H1 (cell line): ENCODE results near the gene CTSV. TPM values are rescaled to one million over a fixed set of nuclear protein-coding genes. Genes with fewer than 3 reads are reported as not detected.
A peak's percentile ranks its signal among the peaks of the same experiment; 100 is the strongest.
"Not testable (repeated sequence)": the region's sequence is repeated elsewhere in the genome, so short reads cannot be mapped to it uniquely, and the experiment has no call there.

Experiments used
- CTCF ChIA-PET: fragments of 300-600 bp; sonication (Branson Sonifier 250); formaldehyde crosslinking; loops from one replicate; lab custom pipeline; 2021; ENCODE audit not compliant: partially characterized antibody; lab: Charles Lee
- POLR2A ChIA-PET: fragments of 300-600 bp; sonication (Branson Sonifier 250); formaldehyde crosslinking; loops from one replicate; lab custom pipeline; 2021; ENCODE audit warnings: inconsistent platforms; ENCODE audit not compliant: partially characterized antibody; lab: Charles Lee
- DNase-seq, 2 experiments: peaks; one replicate each; pipeline versions ENCODE4 v3.0.0 to v3.0.0-alpha.2; 2010 to 2022; ENCODE audit warnings: low spot score in 2 of 2, low read depth in 1 of 2, mixed read lengths in 1 of 2
- FAIRE-seq: peaks from 2 replicates; lab custom pipeline; 2011; peaks lifted over from hg19 to GRCh38; lab: Jason Lieb, UNC
- H2AFZ ChIP-seq: 2 replicates; pipeline ENCODE4 v1.8.1; 2012; ENCODE audit warnings: low read length, inconsistent platforms
- H2AK5ac ChIP-seq: 2 replicates; pipeline ENCODE4 v1.6.1; 2013; ENCODE audit warnings: low read depth, low read length
- H2BK120ac ChIP-seq: replicated peaks from 2 replicates; pipeline ENCODE3; 2013; ENCODE audit warnings: low read depth, low read length, inconsistent platforms
- H2BK12ac ChIP-seq: 2 replicates; pipeline ENCODE4 v1.6.1; 2013; ENCODE audit warnings: low read depth, low read length
- H2BK15ac ChIP-seq: 2 replicates; pipeline ENCODE4 v1.6.1; 2013; ENCODE audit warnings: low read length
- H2BK20ac ChIP-seq: 2 replicates; pipeline ENCODE4 v1.6.1; 2013; ENCODE audit warnings: low read length
- H2BK5ac ChIP-seq: 2 replicates; pipeline ENCODE4 v1.6.1; 2013; ENCODE audit warnings: low read depth, low read length
- H3K14ac ChIP-seq: 2 replicates; pipeline ENCODE4 v1.6.1; 2013; ENCODE audit warnings: inconsistent platforms; ENCODE audit not compliant: insufficient read length
- H3K18ac ChIP-seq: 2 replicates; pipeline ENCODE4 v1.6.1; 2013; ENCODE audit warnings: low read length; ENCODE audit errors: extremely low read depth
- H3K23ac ChIP-seq: 2 replicates; pipeline ENCODE4 v1.6.1; 2013; ENCODE audit warnings: inconsistent platforms; ENCODE audit not compliant: insufficient read length
- H3K23me2 ChIP-seq: 2 replicates; pipeline ENCODE4 v1.6.1; 2013; ENCODE audit warnings: low read depth, low read length
- H3K27ac ChIP-seq: 2 replicates; pipeline ENCODE4 v1.6.1; 2011; ENCODE audit warnings: low read depth, low read length, inconsistent platforms
- H3K27me3 ChIP-seq, 4 experiments: replicated peaks in 1 of 4; 1 replicate in 1 of 4; 2 replicates in 3 of 4; pipeline versions ENCODE4 v1.6.1 to v1.8.1; 2011 to 2013; ENCODE audit warnings: low read length in 3 of 4, mild to moderate bottlenecking in 3 of 4, inconsistent platforms in 2 of 4, mixed read lengths in 2 of 4, moderate library complexity in 1 of 4; ENCODE audit not compliant: control insufficient read depth in 3 of 4, insufficient read depth in 3 of 4; ENCODE audit errors: extremely low read depth in 1 of 4
- H3K36me3 ChIP-seq, 4 experiments: 2 replicates each; pipeline versions ENCODE4 v1.6.1 to v1.8.1; 2011 to 2013; ENCODE audit warnings: mild to moderate bottlenecking in 4 of 4, low read length in 3 of 4, moderate library complexity in 2 of 4, control low read depth in 1 of 4, inconsistent platforms in 1 of 4; ENCODE audit not compliant: insufficient read depth in 4 of 4, control insufficient read depth in 2 of 4
- H3K4ac ChIP-seq: replicated peaks from 2 replicates; pipeline ENCODE3; 2013; ENCODE audit warnings: low read length, low read depth, mixed read lengths, inconsistent platforms; ENCODE audit not compliant: insufficient read length
- H3K4me1 ChIP-seq, 4 experiments: replicated peaks in 1 of 4; 1 replicate in 1 of 4; 2 replicates in 3 of 4; pipeline versions ENCODE4 v1.6.1 to v1.8.1; 2011 to 2013; ENCODE audit warnings: low read length in 3 of 4, inconsistent platforms in 2 of 4, mixed read lengths in 1 of 4; ENCODE audit not compliant: insufficient read depth in 4 of 4, control insufficient read depth in 3 of 4
- H3K4me2 ChIP-seq, 2 experiments: 2 replicates each; pipeline versions ENCODE4 v1.6.1 to v1.8.1; 2011 to 2013; ENCODE audit warnings: low read depth in 2 of 2, low read length in 2 of 2, control low read depth in 1 of 2, inconsistent platforms in 1 of 2, mild to moderate bottlenecking in 1 of 2; ENCODE audit not compliant: insufficient read depth in 1 of 2
- H3K4me3 ChIP-seq, 4 experiments: fragments of 200-600, 300-600 bp in 1 of 4; sonication (generic), shearing (Covaris generic), sonication (Bioruptor Twin) in 1 of 4; 2 replicates each; pipeline versions ENCODE4 v1.5.1 to v1.8.1; 2011 to 2016; ENCODE audit warnings: low read length in 4 of 4, low read depth in 3 of 4, control low read depth in 2 of 4, inconsistent platforms in 2 of 4, mild to moderate bottlenecking in 2 of 4, mixed read lengths in 1 of 4, moderate library complexity in 1 of 4; ENCODE audit not compliant: insufficient read depth in 2 of 4; ENCODE audit errors: extremely low read depth in 1 of 4
- H3K56ac ChIP-seq: replicated peaks from 2 replicates; pipeline ENCODE3; 2013; ENCODE audit warnings: low read depth, mild to moderate bottlenecking, mixed read lengths, low read length, inconsistent platforms; ENCODE audit not compliant: insufficient read length
- H3K79me1 ChIP-seq: 2 replicates; pipeline ENCODE4 v1.6.1; 2013; ENCODE audit warnings: low read depth, low read length, control low read depth
- H3K79me2 ChIP-seq, 2 experiments: 2 replicates each; pipeline versions ENCODE4 v1.6.1 to v1.8.1; 2012 to 2013; ENCODE audit warnings: low read length in 2 of 2, mild to moderate bottlenecking in 2 of 2, inconsistent platforms in 1 of 2; ENCODE audit not compliant: insufficient read depth in 2 of 2, control insufficient read depth in 1 of 2
- H3K9ac ChIP-seq, 4 experiments: replicated peaks in 1 of 4; 1 replicate in 1 of 4; 2 replicates in 3 of 4; pipeline versions ENCODE4 v1.6.1 to v1.8.1; 2011 to 2013; ENCODE audit warnings: low read depth in 3 of 4, low read length in 3 of 4, control low read depth in 2 of 4, mild to moderate bottlenecking in 2 of 4, moderate library complexity in 2 of 4, inconsistent platforms in 1 of 4; ENCODE audit errors: extremely low read depth in 1 of 4
- H3K9me3 ChIP-seq, 2 experiments: 2 replicates each; pipeline versions ENCODE4 v1.6.1 to v1.8.1; 2012 to 2013; ENCODE audit warnings: mild to moderate bottlenecking in 2 of 2, moderate library complexity in 2 of 2, control low read depth in 1 of 2, inconsistent platforms in 1 of 2, low read depth in 1 of 2, low read length in 1 of 2, mixed read lengths in 1 of 2; ENCODE audit not compliant: insufficient read depth in 2 of 2
- H4K20me1 ChIP-seq, 2 experiments: replicated peaks in 1 of 2; 2 replicates each; pipeline versions ENCODE3 to v1.8.1; 2011 to 2013; ENCODE audit warnings: inconsistent platforms in 2 of 2, low read length in 2 of 2, mild to moderate bottlenecking in 1 of 2; ENCODE audit not compliant: insufficient read depth in 2 of 2, control insufficient read depth in 1 of 2
- H4K5ac ChIP-seq: 2 replicates; pipeline ENCODE4 v1.6.1; 2013; ENCODE audit warnings: low read length, low read depth, mixed read lengths, inconsistent platforms; ENCODE audit not compliant: insufficient read length
- H4K8ac ChIP-seq: 2 replicates; pipeline ENCODE4 v1.8.0; 2013; ENCODE audit warnings: mild to moderate bottlenecking, moderate library complexity, low read length, inconsistent platforms; ENCODE audit not compliant: insufficient read depth; ENCODE audit errors: extremely low read depth
- H4K91ac ChIP-seq: replicated peaks from 2 replicates; pipeline ENCODE3; 2013; ENCODE audit warnings: low read length, mixed read lengths, inconsistent platforms; ENCODE audit not compliant: insufficient read length
- WGBS, 2 experiments: shearing (Covaris generic) in 1 of 2; methylation state at CpG; one replicate each; pipeline versions ENCODE4 v1.1.6 to v1.1.7; 2013 to 2015; ENCODE audit warnings: low lambda C conversion rate in 2 of 2, mixed read lengths in 2 of 2, inconsistent platforms in 1 of 2, low coverage in 1 of 2, missing lambda C conversion rate in 1 of 2; ENCODE audit not compliant: insufficient replicate concordance in 2 of 2, insufficient coverage in 1 of 2, insufficient read length in 1 of 2; ENCODE audit errors: extremely low coverage in 1 of 2, missing lambda C conversion rate in 1 of 2; 5-methylcytosine and 5-hydroxymethylcytosine counted together
- polyA plus RNA-seq, 7 experiments: library from polyadenylated mRNA; depleted of rRNA in 3 of 7; stranded (reverse) in 5 of 7; unstranded in 2 of 7; fragments of >200 nt in 5 of 7; fragments of 200-250 nt in 2 of 7; gene quantifications; 1 replicate in 5 of 7; 2 replicates in 1 of 7; 4 replicates in 1 of 7; pipeline versions ENCODE4 v1.2.1 to v1.2.3, GENCODE V29; 2011 to 2013; ENCODE audit warnings: missing spikeins in 2 of 7, mixed read lengths in 2 of 7
- total RNA-seq: library from RNA; stranded (reverse); fragmentation: NEBNext Ultra II Directional; extraction: Animal tissue kit (Norgen Biotek cat#: 25700); gene quantifications from 2 replicates; pipeline ENCODE4 v1.2.1, GENCODE V29; 2021

The CTSV gene
- total and polyA plus RNA-seq, 2 of the 8 experiments (the other 6 are each of a cell fraction or from before 2014, with no cell fraction given), result 91.0 to 114 TPM

GRCh38 chr9:97076731-97077451 lies 37.9 kb upstream of the CTSV start:
- not testable (repeated sequence) for H3K4me3 ChIP-seq, H2BK15ac ChIP-seq, H3K9me3 ChIP-seq, H3K4ac ChIP-seq, H2BK5ac ChIP-seq, H4K20me1 ChIP-seq, H4K5ac ChIP-seq, H3K9ac ChIP-seq, H3K36me3 ChIP-seq, H2AK5ac ChIP-seq, H3K14ac ChIP-seq, H3K18ac ChIP-seq, H3K56ac ChIP-seq, H3K23ac ChIP-seq, H3K23me2 ChIP-seq, H2BK120ac ChIP-seq, H4K8ac ChIP-seq, H2AFZ ChIP-seq, H2BK20ac ChIP-seq, H3K79me2 ChIP-seq, H3K27me3 ChIP-seq, FAIRE-seq, H3K79me1 ChIP-seq, H3K27ac ChIP-seq, H4K91ac ChIP-seq, H2BK12ac ChIP-seq, DNase-seq
- ChIA-PET POLR2A (interaction anchor here (0.6 to 1.8 kb wide), 3 partner anchors 10 to 144 kb away, joined by 3 to 8 read pairs (median 4); partner anchors contain the start of gene CTSV), CTCF (interaction anchor here (0.5 to 2.7 kb wide), 2 partner anchors 46 to 220 kb away, joined by 3 to 7 read pairs; no protein-coding TSS in a partner anchor)
- H3K4me1 ChIP-seq, result peaks cover 0 to 11% (median 4%) of the 10 kb centered on the region in 4 experiments; a peak in 5 of 7 replicates
- 97% methylated on average over 29 of the region's 56 CpGs; no CpG with 5 or more reads in 1 of the 2 experiments for WGBS, 2 experiments
- peak overlapping the region in 1 of 2 experiments; percentile 64; a peak in 2 of 4 replicates for H3K4me2 ChIP-seq
